BJ (cell line): Measurements from ENCODE around the gene KIRREL3. TPM values are rescaled to one million over a fixed set of nuclear protein-coding genes. Genes with fewer than 3 reads are reported as not detected.

Source experiments
- CTCF ChIA-PET: fragments of 350-600 bp; formaldehyde crosslinking; extraction: SDS; loops from one replicate; lab custom pipeline; 2021; ENCODE audit warnings: antibody characterized with exemption, inconsistent platforms; lab: Yijun Ruan, JAX
- POLR2A ChIA-PET: fragments of 300-600 bp; sonication (Branson Sonifier 250); formaldehyde crosslinking; extraction: SDS; loops from one replicate; lab custom pipeline; 2021; ENCODE audit warnings: antibody characterized with exemption; lab: Charles Lee
- DNase-seq: peaks from one replicate; pipeline ENCODE4 v3.0.0-alpha.2; 2011; ENCODE audit warnings: low read depth
- H3K27me3 ChIP-seq: 2 replicates; pipeline ENCODE4 v1.6.0; 2011; ENCODE audit warnings: low read length; ENCODE audit not compliant: control insufficient read depth, insufficient read depth
- H3K36me3 ChIP-seq: 2 replicates; pipeline ENCODE4 v1.5.1; 2011; ENCODE audit warnings: low read length; ENCODE audit not compliant: control insufficient read depth, insufficient read depth
- H3K4me3 ChIP-seq: 2 replicates; pipeline ENCODE4 v1.5.1; 2011; ENCODE audit warnings: low read depth, mild to moderate bottlenecking, control low read depth, low read length
- CTCF ChIP-seq: IDR thresholded peaks from 2 replicates; pipeline ENCODE4 v1.5.1; 2011; ENCODE audit warnings: low read depth, mild to moderate bottlenecking, control low read depth, inconsistent platforms, low read length, moderate library complexity; ENCODE audit not compliant: insufficient read depth
- polyA plus RNA-seq: library from polyadenylated mRNA; depleted of rRNA; stranded (reverse); fragments of >200 nt; gene quantifications from 2 replicates; pipeline ENCODE4 v1.2.3, GENCODE V29; 2011

KIRREL3 gene
- polyA plus RNA-seq, 1 experiment, result 19.6 TPM

- CTCF ChIA-PET, result no interaction called here
- no peak overlapping the region for H3K4me3 ChIP-seq
- POLR2A ChIA-PET, result no interaction called here
- no peak for DNase-seq
- H3K36me3 ChIP-seq, result no peaks in the 10 kb centered on the region
- no peak for TF ChIP-seq CTCF
- no peaks in the 10 kb centered on the region for H3K27me3 ChIP-seq
Measured at GRCh38 chr11:126711977-126712625, 288.5 kb downstream of the KIRREL3 start.

- no peak for DNase-seq
- H3K36me3 ChIP-seq, result no peaks in the 10 kb centered on the region
- POLR2A ChIA-PET, result no interaction called here
- TF ChIP-seq CTCF, result no peak
- CTCF ChIA-PET, result interaction anchor here (1.1 to 1.8 kb wide), 2 partner anchors 11 to 279 kb away, joined by 4 to 6 read pairs; no protein-coding TSS in a partner anchor
- H3K27me3 ChIP-seq, result no peaks in the 10 kb centered on the region
- H3K4me3 ChIP-seq, result no peak overlapping the region
Measured at GRCh38 chr11:126710804-126711399, 289.7 kb downstream of the KIRREL3 start.

GRCh38 chr11:126707498-126707897 lies 293.1 kb downstream of the KIRREL3 start:
- Histone ChIP-seq H3K36me3 (no peaks in the 10 kb centered on the region), H3K4me3 (no peak overlapping the region), H3K27me3 (no peaks in the 10 kb centered on the region)
- ChIA-PET POLR2A (no interaction called here), CTCF (interaction anchor here (1.4 kb wide), 1 partner anchor 100 kb away, joined by 5 read pairs; no protein-coding TSS in a partner anchor)
- DNase-seq, result no peak
- no peak for TF ChIP-seq CTCF

GRCh38 chr11:126704096-126704495 lies 296.5 kb downstream of the KIRREL3 start:
- no peak for TF ChIP-seq CTCF
- Histone ChIP-seq H3K4me3 (no peak overlapping the region), H3K27me3 (no peaks in the 10 kb centered on the region), H3K36me3 (no peaks in the 10 kb centered on the region)
- CTCF ChIA-PET, result interaction anchor here (0.7 to 1.6 kb wide), 3 partner anchors 12 to 286 kb away, joined by 4 to 6 read pairs (median 5); no protein-coding TSS in a partner anchor
- no peak for DNase-seq
- POLR2A ChIA-PET, result no interaction called here

DNA sequence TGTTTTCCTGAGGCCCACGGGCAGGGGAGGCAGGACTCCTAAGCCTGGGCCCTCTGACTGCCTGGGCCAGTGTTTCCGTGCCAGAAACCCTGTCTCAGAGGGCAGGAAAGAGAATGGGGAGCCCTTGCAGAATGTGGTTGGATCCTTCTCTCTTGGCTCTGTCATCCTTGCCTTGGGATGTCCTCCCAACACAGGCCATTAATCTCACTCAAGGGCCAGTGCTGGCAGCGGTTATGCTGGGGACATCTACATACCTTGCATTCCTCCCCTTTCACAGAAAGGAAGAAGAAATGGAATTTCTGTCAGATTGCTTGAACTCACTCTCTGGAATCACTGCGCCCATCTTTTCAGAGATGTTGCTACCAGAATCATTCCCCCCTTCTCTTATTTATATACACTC lies 296.9 kb downstream of the KIRREL3 start:
- no peak for DNase-seq
- no peaks in the 10 kb centered on the region for H3K36me3 ChIP-seq
- ChIA-PET CTCF (interaction anchor here (1.6 kb wide), 1 partner anchor 287 kb away, joined by 6 read pairs; no protein-coding TSS in a partner anchor), POLR2A (no interaction called here)
- no peak overlapping the region for H3K4me3 ChIP-seq
- H3K27me3 ChIP-seq, result no peaks in the 10 kb centered on the region
- TF ChIP-seq CTCF, result no peak
